Glutamatergic neuron (in vitro differentiated cells): ENCODE data around the gene APBA2. TPM values are rescaled to one million over a fixed set of nuclear protein-coding genes. Genes with fewer than 3 reads are reported as not detected.
A peak's percentile ranks its signal among the peaks of the same experiment; 100 is the strongest.
"Not testable (repeated sequence)": the region's sequence is repeated elsewhere in the genome, so short reads cannot be mapped to it uniquely, and the experiment has no call there.

Source experiments
- DNase-seq: peaks from one replicate; pipeline ENCODE4 v3.0.0; 2022
- H3K27ac Mint-ChIP-seq: one replicate; pipeline ENCODE4 v1.8.0; 2020; ENCODE audit warnings: mild to moderate bottlenecking, mixed read lengths, inconsistent platforms; ENCODE audit not compliant: unreplicated experiment
- H3K27me3 Mint-ChIP-seq: one replicate; pipeline ENCODE4 v1.8.0; 2020; ENCODE audit warnings: mild to moderate bottlenecking, moderate library complexity, mixed read lengths, inconsistent platforms; ENCODE audit not compliant: unreplicated experiment
- H3K36me3 Mint-ChIP-seq: one replicate; pipeline ENCODE4 v1.8.0; 2020; ENCODE audit warnings: mild to moderate bottlenecking, mixed read lengths, inconsistent platforms; ENCODE audit not compliant: unreplicated experiment
- H3K4me1 Mint-ChIP-seq: one replicate; pipeline ENCODE4 v1.8.0; 2020; ENCODE audit warnings: mild to moderate bottlenecking, low read depth, mixed read lengths, inconsistent platforms; ENCODE audit not compliant: unreplicated experiment
- H3K4me3 Mint-ChIP-seq: one replicate; pipeline ENCODE4 v1.8.0; 2020; ENCODE audit warnings: mild to moderate bottlenecking, mixed read lengths, inconsistent platforms; ENCODE audit not compliant: unreplicated experiment
- H3K9me3 Mint-ChIP-seq: one replicate; pipeline ENCODE4 v1.8.0; 2020; ENCODE audit warnings: mild to moderate bottlenecking, moderate library complexity, mixed read lengths, inconsistent platforms; ENCODE audit not compliant: unreplicated experiment
- CTCF ChIP-seq: fragments of 200-600 bp; sonication (generic); IDR thresholded peaks from one replicate; pipeline ENCODE4 v1.5.0; 2021; ENCODE audit not compliant: partially characterized antibody, unreplicated experiment
- total RNA-seq: library from RNA; stranded (reverse); fragmentation: NEBNext Ultra II Directional; extraction: Animal tissue kit (Norgen Biotek cat#: 25700); gene quantifications from one replicate; pipeline ENCODE4 v1.2.1, GENCODE V29; 2021; ENCODE audit not compliant: unreplicated experiment

Gene APBA2
- total RNA-seq, 1 donor from 2014 or later, result 166 TPM

DNA sequence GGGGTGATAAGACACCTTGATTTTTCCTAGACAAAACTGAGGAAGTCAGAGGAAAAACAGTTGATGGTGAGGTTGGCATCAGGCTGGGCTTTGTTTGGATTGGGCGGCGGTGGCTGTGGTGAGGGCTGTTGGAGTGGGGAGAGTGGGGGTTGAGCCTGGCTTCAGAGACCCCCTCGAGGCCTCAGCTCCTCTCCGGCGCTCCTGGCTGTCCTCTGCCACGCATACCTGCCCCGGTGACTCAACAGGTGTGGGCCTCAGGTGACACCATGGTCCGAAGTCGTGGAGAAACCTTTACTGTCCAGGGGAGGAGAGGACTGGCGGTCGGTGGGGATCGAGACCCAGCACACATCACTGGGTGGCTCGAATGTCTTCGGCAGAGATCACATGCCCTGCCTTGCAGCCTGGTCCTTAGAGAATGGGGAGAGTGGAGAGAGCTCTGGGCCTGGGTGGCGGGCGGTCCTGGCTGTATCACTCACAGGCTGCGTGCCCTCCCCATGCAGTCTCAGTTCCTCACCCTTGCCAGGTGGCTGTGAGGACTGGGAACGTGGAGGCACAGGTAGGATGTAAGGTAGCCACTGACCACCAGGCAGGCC, 2.6 kb downstream of the APBA2 start:
- Mint-ChIP-seq H3K9me3 (peaks cover 18% of the 10 kb centered on the region), H3K27ac (peak overlapping the region; percentile 92), H3K4me3 (peak overlapping the region; percentile 96), H3K27me3 (peaks cover 15% of the 10 kb centered on the region), H3K4me1 (peaks cover 47% of the 10 kb centered on the region), H3K36me3 (no peaks in the 10 kb centered on the region)
- TF ChIP-seq CTCF, result no peak
- DNase-seq, result no peak

DNA sequence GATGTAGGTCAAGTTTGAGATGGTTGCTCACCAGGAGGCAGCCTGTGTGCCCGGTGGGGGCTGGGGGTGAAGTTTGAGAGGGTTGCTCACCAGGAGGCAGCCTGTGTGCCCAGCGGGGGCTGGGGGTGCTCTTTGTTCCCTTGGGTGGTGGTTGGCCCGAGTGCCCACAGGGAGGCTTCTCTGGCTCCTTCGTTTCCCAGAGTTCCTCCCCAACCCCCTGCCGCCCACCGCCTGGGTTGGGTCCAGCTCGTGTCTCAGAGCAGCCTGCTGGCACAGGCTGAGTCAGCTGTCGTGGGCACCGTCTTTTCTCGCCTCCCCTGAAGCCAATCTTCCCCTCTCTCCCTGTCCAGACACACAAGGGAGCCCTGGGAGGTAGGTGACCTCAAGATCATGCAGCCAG, 3.1 kb downstream of the APBA2 start:
- peaks cover 20% of the 10 kb centered on the region for H3K9me3 Mint-ChIP-seq
- no peaks in the 10 kb centered on the region for H3K36me3 Mint-ChIP-seq
- TF ChIP-seq CTCF, result no peak
- H3K4me1 Mint-ChIP-seq, result peaks cover 52% of the 10 kb centered on the region
- peaks cover 17% of the 10 kb centered on the region for H3K27me3 Mint-ChIP-seq
- DNase-seq, result no peak
- peak overlapping the region; percentile 20 for H3K4me3 Mint-ChIP-seq
- no peak overlapping the region for H3K27ac Mint-ChIP-seq

GRCh38 chr15:28889346-28889745, 3.6 kb downstream of the APBA2 start:
- DNase-seq, result no peak
- no peak for TF ChIP-seq CTCF
- Mint-ChIP-seq H3K4me1 (peaks cover 54% of the 10 kb centered on the region), H3K36me3 (no peaks in the 10 kb centered on the region), H3K27ac (peak overlapping the region; percentile 19), H3K9me3 (peaks cover 20% of the 10 kb centered on the region), H3K4me3 (peak overlapping the region; percentile 27), H3K27me3 (peaks cover 15% of the 10 kb centered on the region)

DNA sequence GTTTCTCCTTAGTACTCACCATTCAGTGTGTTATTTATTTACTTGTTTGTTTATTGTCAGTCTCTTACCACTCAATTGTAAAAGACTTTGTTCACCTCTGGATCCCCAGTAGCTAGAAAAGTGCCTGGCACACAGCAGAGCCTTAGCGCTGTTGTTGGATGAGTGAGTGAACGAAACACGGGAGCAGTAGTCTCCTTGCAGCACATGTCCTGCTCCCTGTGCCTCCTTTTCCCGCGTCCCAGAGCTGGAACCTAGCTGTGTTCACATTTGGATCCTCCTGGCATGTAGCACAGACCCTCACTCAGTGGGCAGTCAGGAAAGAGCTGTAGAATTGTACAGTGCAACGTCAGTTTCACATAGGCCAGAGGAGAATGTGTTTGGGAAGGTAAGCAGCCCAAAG, 4.1 kb downstream of the APBA2 start:
- Mint-ChIP-seq H3K27ac (peak overlapping the region; percentile 57), H3K9me3 (peaks cover 17% of the 10 kb centered on the region), H3K4me1 (peaks cover 58% of the 10 kb centered on the region), H3K27me3 (peaks cover 16% of the 10 kb centered on the region), H3K4me3 (peak overlapping the region; percentile 27)
- DNase-seq, H3K36me3 Mint-ChIP-seq: not testable (repeated sequence)

- H3K4me1 Mint-ChIP-seq, result peaks cover 58% of the 10 kb centered on the region
- H3K4me3 Mint-ChIP-seq, result peak overlapping the region; percentile 27
- peaks cover 16% of the 10 kb centered on the region for H3K27me3 Mint-ChIP-seq
- not testable (repeated sequence) for DNase-seq, H3K36me3 Mint-ChIP-seq
- peak overlapping the region; percentile 57 for H3K27ac Mint-ChIP-seq
- H3K9me3 Mint-ChIP-seq, result peaks cover 15% of the 10 kb centered on the region
Observed at GRCh38 chr15:28890291-28890690, 4.5 kb downstream of the APBA2 start.

GRCh38 chr15:28890711-28891495, 5.1 kb downstream of the APBA2 start:
- Mint-ChIP-seq H3K4me3 (peak overlapping the region; percentile 27), H3K27ac (peak overlapping the region; percentile 57), H3K4me1 (peaks cover 62% of the 10 kb centered on the region), H3K9me3 (peaks cover 15% of the 10 kb centered on the region), H3K36me3 (no peaks in the 10 kb centered on the region), H3K27me3 (peaks cover 17% of the 10 kb centered on the region)
- TF ChIP-seq CTCF, result no peak
- no peak for DNase-seq
